Stimulated activated CD8-positive, alpha-beta memory T cell treated with anti-CD3 and anti-CD28 coated beads, Interleukin-4, amount 100 ng/mL, for 1 hour (primary cell): ENCODE results near the gene IL36A.

Experiments used
- DNase-seq, 2 donors: peaks; one replicate each; pipeline ENCODE4 v3.0.0-alpha.2; 2020; ENCODE audit warnings: low read depth in 2 of 2, low spot score in 1 of 2

Gene IL36A

DNA sequence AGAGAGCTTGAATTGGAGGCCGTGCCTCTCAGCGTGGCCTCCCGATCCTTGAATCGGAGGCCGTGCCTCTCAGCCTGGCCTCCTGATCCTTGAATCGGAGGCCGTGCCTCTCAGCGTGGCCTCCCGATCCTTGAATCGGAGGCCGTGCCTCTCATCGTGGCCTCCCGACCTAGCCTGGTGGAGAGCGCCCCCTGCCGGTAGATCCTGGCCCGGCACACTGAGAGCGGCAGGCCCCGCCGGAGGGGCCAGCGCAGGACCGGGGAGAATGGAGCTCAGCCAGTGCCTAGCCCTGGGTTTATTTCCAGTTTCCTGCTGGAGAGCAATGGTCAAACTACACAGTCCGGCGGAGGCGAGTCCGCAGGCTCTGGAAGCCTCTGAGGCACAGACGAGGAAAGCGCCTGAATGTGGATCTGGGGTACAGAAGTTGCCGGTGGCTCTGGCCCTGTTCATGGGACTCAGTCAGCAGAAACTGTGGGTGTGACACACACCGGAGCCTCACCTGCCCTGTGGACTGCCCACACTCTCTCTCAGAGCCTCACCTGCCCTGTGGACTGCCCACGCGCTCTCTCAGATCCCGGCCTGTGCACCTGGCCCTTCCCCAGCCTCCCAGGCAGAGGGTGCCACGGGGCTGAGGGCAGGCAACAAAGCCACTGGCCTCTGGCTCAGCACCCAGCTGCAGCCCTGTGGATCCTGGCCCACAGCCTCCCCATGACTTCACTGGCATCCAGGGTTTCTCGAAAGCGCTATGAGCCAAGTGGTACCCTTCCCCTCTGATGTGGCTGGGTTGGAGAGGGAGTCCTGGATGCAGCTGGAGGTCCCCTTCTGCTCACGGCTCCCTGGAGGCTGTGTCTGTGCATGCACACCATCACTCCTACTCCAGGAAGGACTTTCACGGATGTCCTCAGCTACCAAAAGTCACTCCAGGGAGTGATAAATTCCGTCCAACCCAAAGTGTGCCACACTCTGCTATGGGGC is 45.9 kb downstream of the IL36A start:
- DNase-seq: no peak

DNA sequence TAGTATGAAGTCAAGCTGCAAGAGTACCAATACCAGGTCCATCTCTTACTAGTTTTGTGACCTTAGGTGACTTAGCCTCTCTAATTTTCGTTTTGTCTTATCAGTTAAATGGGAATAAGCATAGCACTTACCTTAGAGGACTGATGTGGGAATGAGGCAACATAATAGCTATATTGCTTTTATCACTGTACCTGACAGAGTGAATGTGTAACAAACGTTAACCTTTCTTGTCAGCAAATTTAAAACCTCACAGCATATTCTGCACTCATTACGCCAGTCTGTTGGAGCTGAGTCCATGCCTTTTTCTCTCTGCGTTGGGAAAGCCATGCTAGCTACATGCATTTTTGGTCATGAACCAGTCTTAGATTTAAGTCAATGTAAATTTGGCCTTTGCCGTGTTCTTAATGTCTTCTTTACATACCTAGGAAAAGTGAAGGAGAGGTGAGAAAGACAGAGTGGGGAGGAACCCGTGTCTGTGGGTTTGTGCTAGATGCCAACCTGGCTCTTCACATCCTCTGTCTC is 47.2 kb downstream of the IL36A start, which contains the start of gene IL36B:
TSS of gene IL36B (minus strand) at position 472 of the 522 bp plus-strand sequence.
- no peak for DNase-seq

DNA sequence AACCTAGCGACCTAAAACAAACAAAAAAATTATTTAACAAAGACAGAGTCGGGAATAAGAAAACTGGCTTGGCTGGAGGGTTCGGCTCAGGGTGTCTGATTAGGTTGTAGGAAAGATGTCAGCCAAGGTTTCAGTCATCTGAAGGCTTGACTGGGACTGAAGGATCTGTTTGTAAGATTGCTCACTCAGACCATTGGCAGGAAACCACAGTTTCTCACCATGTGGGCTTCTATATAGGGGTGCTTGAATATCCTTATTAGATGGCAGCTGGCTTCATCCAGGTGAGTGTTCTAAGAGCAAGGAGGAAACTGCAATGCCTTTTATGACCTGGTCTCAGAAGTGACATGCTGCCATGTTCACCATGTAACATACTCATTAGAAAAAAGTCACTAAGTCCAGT is 48.4 kb downstream of the IL36A start:
- no peak for DNase-seq

DNA sequence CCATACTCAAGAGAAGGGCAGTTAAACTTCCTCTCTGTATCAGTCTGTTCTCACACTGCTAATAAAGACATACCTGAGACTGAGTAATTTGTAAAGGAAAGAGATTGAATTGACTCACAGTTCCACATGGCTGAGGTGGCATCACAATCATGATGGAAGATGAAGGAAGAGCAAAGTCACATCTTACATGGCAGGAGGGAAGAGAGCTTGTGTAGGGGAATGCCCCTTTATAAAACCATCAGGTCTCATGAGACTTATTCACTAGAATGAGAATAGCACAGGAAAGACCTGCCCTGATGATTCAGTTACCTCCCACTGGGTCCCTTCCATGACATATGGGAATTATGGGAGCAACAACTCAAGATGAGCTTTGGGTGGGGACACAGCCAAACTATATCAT is 48.8 kb downstream of the IL36A start:
- DNase-seq: no peak

DNA sequence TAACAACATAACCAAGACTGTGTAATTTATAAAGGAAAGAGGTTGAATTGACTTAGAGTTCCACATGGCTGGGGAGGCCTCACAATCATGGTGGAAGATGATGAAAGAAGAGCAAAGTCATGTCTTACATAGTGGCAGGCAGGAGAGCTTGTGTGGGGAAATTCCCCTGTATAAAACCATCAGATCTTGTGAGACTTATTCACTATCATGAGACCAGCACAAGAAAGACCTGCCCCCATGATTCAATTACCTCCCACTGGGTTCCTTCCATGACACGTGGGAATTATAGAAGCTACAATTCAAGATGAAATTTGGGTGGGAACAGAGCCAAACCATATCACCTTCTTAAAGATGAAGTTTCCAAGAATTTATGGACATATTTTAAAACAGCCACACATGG is 51.3 kb downstream of the IL36A start:
- no peak for DNase-seq

DNA sequence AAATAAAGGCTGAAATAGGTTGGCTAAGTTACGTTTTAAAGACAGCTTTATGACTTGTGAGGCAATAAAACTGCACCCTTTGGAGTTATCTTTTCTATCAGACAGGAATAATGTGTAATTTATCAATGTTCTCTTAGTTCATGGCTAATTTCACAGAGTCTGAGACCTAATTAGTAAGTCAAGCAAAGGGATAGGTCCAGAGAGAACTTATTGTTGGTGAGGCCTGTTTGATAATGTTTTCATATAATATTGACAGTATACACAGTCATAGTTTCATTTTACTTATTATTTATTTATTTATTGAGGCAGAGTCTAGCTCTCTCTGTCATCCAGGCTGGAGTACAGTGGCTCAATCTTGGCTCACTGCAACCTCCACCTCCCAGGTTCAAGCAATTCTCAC is 51.9 kb downstream of the IL36A start:
- DNase-seq: no peak
